Measurements from ENCODE around the gene ELFN2. TPM values are rescaled to one million over a fixed set of nuclear protein-coding genes. Genes with fewer than 3 reads are reported as not detected.

Gene ELFN2
- total and polyA plus RNA-seq, 2 experiments from 2014 or later = 0.40 to 0.53 TPM

GRCh38 chr22:37355174-37355573 is 72.1 kb downstream of the ELFN2 start:
- Histone ChIP-seq H4K20me1 (ENCODE audit: insufficient read depth, poor library complexity, severe bottlenecking) (no peaks in the 10 kb centered on the region), H2AFZ (no peak overlapping the region), H3K4me1 (ENCODE audit: insufficient read depth) (no peaks in the 10 kb centered on the region), H3K36me3 (replicated peaks; ENCODE audit: insufficient read depth, low read depth) (no peaks in the 10 kb centered on the region), H3K9me2 (replicated peaks; ENCODE audit: insufficient read depth) (no peaks in the 10 kb centered on the region), H3K9me3 (ENCODE audit: low read depth) (no peaks in the 10 kb centered on the region), H3K4me3 (no peak overlapping the region), H3K27ac (no peak overlapping the region), H3K4me2 (no peak overlapping the region), H3K27me3 (no peaks in the 10 kb centered on the region), H3K79me2 (no peaks in the 10 kb centered on the region)
- TF ChIP-seq CTCF (IDR thresholded peaks at IDR 0.05; ENCODE audit: poor library complexity) (no peak), EZH2 (IDR thresholded peaks at IDR 0.05; ENCODE audit: borderline replicate concordance) (no peak), EZH2phosphoT487 (IDR thresholded peaks at IDR 0.05; ENCODE audit: low read depth, severe bottlenecking, unreplicated experiment) (no peak)
- DNase-seq (ENCODE audit: low spot score) = no peak
- 86% methylated on average over 14 of the region's 14 CpGs for WGBS (ENCODE audit: low lambda C conversion rate, missing lambda C conversion rate)

GRCh38 chr22:37354670-37355069 is 72.6 kb downstream of the ELFN2 start:
- Histone ChIP-seq H3K4me3 (no peak overlapping the region), H3K27me3 (no peaks in the 10 kb centered on the region), H3K9me3 (ENCODE audit: low read depth) (no peaks in the 10 kb centered on the region), H3K4me2 (no peak overlapping the region), H3K4me1 (ENCODE audit: insufficient read depth) (no peaks in the 10 kb centered on the region), H3K9me2 (replicated peaks; ENCODE audit: insufficient read depth) (no peaks in the 10 kb centered on the region), H4K20me1 (ENCODE audit: insufficient read depth, poor library complexity, severe bottlenecking) (no peaks in the 10 kb centered on the region), H3K27ac (no peak overlapping the region), H3K36me3 (replicated peaks; ENCODE audit: insufficient read depth, low read depth) (no peaks in the 10 kb centered on the region), H3K79me2 (no peaks in the 10 kb centered on the region), H2AFZ (no peak overlapping the region)
- 85% methylated on average over 5 of the region's 5 CpGs for WGBS (ENCODE audit: low lambda C conversion rate, missing lambda C conversion rate)
- TF ChIP-seq CTCF (IDR thresholded peaks at IDR 0.05; ENCODE audit: poor library complexity) (no peak), EZH2phosphoT487 (IDR thresholded peaks at IDR 0.05; ENCODE audit: low read depth, severe bottlenecking, unreplicated experiment) (no peak), EZH2 (IDR thresholded peaks at IDR 0.05; ENCODE audit: borderline replicate concordance) (no peak)
- no peak for DNase-seq (ENCODE audit: low spot score)

GRCh38 chr22:37354261-37354660 is 73.0 kb downstream of the ELFN2 start:
- H3K27ac ChIP-seq = no peak overlapping the region
- H3K36me3 ChIP-seq (replicated peaks; ENCODE audit: insufficient read depth, low read depth) = no peaks in the 10 kb centered on the region
- H4K20me1 ChIP-seq (ENCODE audit: insufficient read depth, poor library complexity, severe bottlenecking) = no peaks in the 10 kb centered on the region
- no peak for DNase-seq (ENCODE audit: low spot score)
- TF ChIP-seq EZH2phosphoT487 (IDR thresholded peaks at IDR 0.05; ENCODE audit: low read depth, severe bottlenecking, unreplicated experiment) (no peak), CTCF (IDR thresholded peaks at IDR 0.05; ENCODE audit: poor library complexity) (no peak), EZH2 (IDR thresholded peaks at IDR 0.05; ENCODE audit: borderline replicate concordance) (no peak)
- no peaks in the 10 kb centered on the region for H3K9me2 ChIP-seq (replicated peaks; ENCODE audit: insufficient read depth)
- no peaks in the 10 kb centered on the region for H3K9me3 ChIP-seq (ENCODE audit: low read depth)
- H2AFZ ChIP-seq = no peak overlapping the region
- no peaks in the 10 kb centered on the region for H3K4me1 ChIP-seq (ENCODE audit: insufficient read depth)
- no peaks in the 10 kb centered on the region for H3K27me3 ChIP-seq
- 59% methylated on average over 4 of the region's 4 CpGs for WGBS (ENCODE audit: low lambda C conversion rate, missing lambda C conversion rate)
- no peak overlapping the region for H3K4me3 ChIP-seq
- H3K4me2 ChIP-seq = no peak overlapping the region
- H3K79me2 ChIP-seq = no peaks in the 10 kb centered on the region

- TF ChIP-seq EZH2 (IDR thresholded peaks at IDR 0.05; ENCODE audit: borderline replicate concordance) (no peak), EZH2phosphoT487 (IDR thresholded peaks at IDR 0.05; ENCODE audit: low read depth, severe bottlenecking, unreplicated experiment) (no peak), CTCF (IDR thresholded peaks at IDR 0.05; ENCODE audit: poor library complexity) (no peak)
- Histone ChIP-seq H4K20me1 (ENCODE audit: insufficient read depth, poor library complexity, severe bottlenecking) (no peaks in the 10 kb centered on the region), H3K27me3 (no peaks in the 10 kb centered on the region), H3K4me1 (ENCODE audit: insufficient read depth) (no peaks in the 10 kb centered on the region), H3K36me3 (replicated peaks; ENCODE audit: insufficient read depth, low read depth) (no peaks in the 10 kb centered on the region), H3K79me2 (no peaks in the 10 kb centered on the region), H3K4me3 (no peak overlapping the region), H2AFZ (no peak overlapping the region), H3K4me2 (no peak overlapping the region), H3K9me3 (ENCODE audit: low read depth) (no peaks in the 10 kb centered on the region), H3K27ac (no peak overlapping the region), H3K9me2 (replicated peaks; ENCODE audit: insufficient read depth) (no peaks in the 10 kb centered on the region)
- 94% methylated on average over 16 of the region's 16 CpGs for whole genome bisulfite sequencing (ENCODE audit: low lambda C conversion rate, missing lambda C conversion rate)
- DNase-seq (ENCODE audit: low spot score) = no peak
Measured at GRCh38 chr22:37353839-37354238, 73.4 kb downstream of the ELFN2 start.
